HCT116 (cell line): ENCODE measurements around the gene ATG10. TPM values are rescaled to one million over a fixed set of nuclear protein-coding genes. Genes with fewer than 3 reads are reported as not detected.

Source experiments
- ATAC-seq: fragments of 200-7000 bp; cut with Tn5 transposase; 2 replicates; pipeline ENCODE4 v1.9.1; 2020; ENCODE audit warnings: mild to moderate bottlenecking, moderate library complexity
- BruUV-seq: library from RNA; stranded (reverse); fragments of 400-500 nt; replicated peaks from 2 replicates; lab custom pipeline; 2021; lab: Mats Ljungman, UMichigan
- CTCF ChIA-PET: fragments of 300-600 bp; sonication (Branson Sonifier 250); formaldehyde crosslinking; loops from one replicate; lab custom pipeline; 2021; ENCODE audit warnings: antibody characterized with exemption; lab: Charles Lee
- POLR2A ChIA-PET: fragments of 300-600, 350-600 bp; sonication (Branson Sonifier 250); formaldehyde crosslinking; loops from one replicate; lab custom pipeline; 2021; ENCODE audit warnings: antibody characterized with exemption; lab: Charles Lee
- RAD21 ChIA-PET, 2 experiments: fragments of 300-600 bp; sonication (Branson Sonifier 250); formaldehyde crosslinking; loops; one replicate each; lab custom pipeline; 2023; ENCODE audit warnings: low total read pairs in 2 of 2; ENCODE audit not compliant: uncharacterized antibody in 2 of 2, unreplicated experiment in 2 of 2, low non-redundant PET in 1 of 2; lab: Charles Lee
- DNase-seq: peaks from one replicate; pipeline ENCODE4 v3.0.0-alpha.2; 2010; ENCODE audit warnings: low read depth, low spot score
- H2AFZ ChIP-seq: fragments of 200-600 bp; shearing (Covaris generic), sonication (generic); 2 replicates; pipeline ENCODE4 v1.6.1; 2017; ENCODE audit warnings: low read depth, mixed run types, mixed read lengths, antibody characterized with exemption, low read length; ENCODE audit not compliant: poor library complexity, severe bottlenecking
- H3K27ac ChIP-seq: 2 replicates; pipeline ENCODE4 v1.5.1; 2012; ENCODE audit warnings: low read depth, low read length
- H3K27me3 ChIP-seq: fragments of 200-600 bp; sonication (generic); 2 replicates; pipeline ENCODE4 v1.6.1; 2016; ENCODE audit warnings: mixed run types, low read length, mixed read lengths; ENCODE audit not compliant: insufficient read depth
- H3K36me3 ChIP-seq, 2 experiments: fragments of 200-500 bp in 1 of 2; fragments of 200-600 bp in 1 of 2; sonication (Bioruptor generic) in 1 of 2; sonication (generic) in 1 of 2; 2 replicates each; pipeline versions ENCODE4 v1.5.1 to v1.6.1; 2014 to 2016; ENCODE audit warnings: low read length in 2 of 2, inconsistent platforms in 1 of 2, mixed read lengths in 1 of 2, mixed run types in 1 of 2; ENCODE audit not compliant: insufficient read depth in 2 of 2, control insufficient read depth in 1 of 2
- H3K4me1 ChIP-seq, 2 experiments: fragments of 200-600 bp in 1 of 2; sonication (generic) in 1 of 2; 2 replicates each; pipeline versions ENCODE4 v1.5.1 to v1.6.1; 2012 to 2017; ENCODE audit warnings: low read length in 2 of 2, inconsistent platforms in 1 of 2, mild to moderate bottlenecking in 1 of 2, mixed read lengths in 1 of 2, mixed run types in 1 of 2, moderate library complexity in 1 of 2; ENCODE audit not compliant: insufficient read depth in 2 of 2, control insufficient read depth in 1 of 2
- H3K4me2 ChIP-seq: fragments of 200-600 bp; sonication (generic); 2 replicates; pipeline ENCODE4 v1.6.1; 2017; ENCODE audit warnings: mixed run types, low read length, mixed read lengths
- H3K4me3 ChIP-seq, 2 experiments: fragments of 200-600 bp in 1 of 2; sonication (generic) in 1 of 2; replicated peaks in 1 of 2; 2 replicates each; pipeline ENCODE4 v1.5.1; 2011 to 2016; ENCODE audit warnings: low read length in 2 of 2, control low read depth in 1 of 2, low read depth in 1 of 2, mild to moderate bottlenecking in 1 of 2, mixed read lengths in 1 of 2, mixed run types in 1 of 2
- H3K79me2 ChIP-seq: fragments of 200-600 bp; sonication (generic); 2 replicates; pipeline ENCODE4 v1.6.1; 2017; ENCODE audit warnings: mild to moderate bottlenecking, mixed run types, low read length, moderate library complexity, mixed read lengths; ENCODE audit not compliant: insufficient read depth
- H3K9ac ChIP-seq: fragments of 200-600 bp; sonication (generic); 2 replicates; pipeline ENCODE4 v1.6.1; 2016; ENCODE audit warnings: low read length, mixed read lengths
- H3K9me2 ChIP-seq: fragments of 200-600 bp; sonication (generic), shearing (Covaris generic); 2 replicates; pipeline ENCODE4 v1.6.1; 2017; ENCODE audit warnings: mixed run types, mild to moderate bottlenecking, moderate library complexity; ENCODE audit not compliant: insufficient read depth
- H3K9me3 ChIP-seq, 2 experiments: fragments of 200-500 bp in 1 of 2; fragments of 200-600 bp in 1 of 2; sonication (Bioruptor generic) in 1 of 2; sonication (generic) in 1 of 2; 2 replicates each; pipeline ENCODE4 v1.6.1; 2014 to 2017; ENCODE audit warnings: low read length in 2 of 2, mixed read lengths in 2 of 2, inconsistent platforms in 1 of 2, low read depth in 1 of 2, mild to moderate bottlenecking in 1 of 2, mixed run types in 1 of 2, moderate library complexity in 1 of 2; ENCODE audit not compliant: control insufficient read depth in 1 of 2, insufficient read depth in 1 of 2
- H4K20me1 ChIP-seq: fragments of 200-600 bp; sonication (generic), shearing (Covaris generic); 2 replicates; pipeline ENCODE4 v1.6.1; 2017; ENCODE audit warnings: mixed run types, mild to moderate bottlenecking, moderate library complexity; ENCODE audit not compliant: insufficient read depth
- CBX3 ChIP-seq: IDR thresholded peaks from 2 replicates; pipeline ENCODE4 v1.6.1; 2012; ENCODE audit warnings: low read depth
- CEBPB ChIP-seq: IDR thresholded peaks from 2 replicates; pipeline ENCODE4 v1.6.1; 2012; ENCODE audit warnings: low read depth
- EGR1 ChIP-seq: IDR thresholded peaks from 2 replicates; pipeline ENCODE4 v1.6.1; 2012; ENCODE audit warnings: low read depth
- ELF1 ChIP-seq: IDR thresholded peaks from 2 replicates; pipeline ENCODE4 v1.6.1; 2012; ENCODE audit warnings: low read depth, borderline replicate concordance
- EZH2phosphoT487 ChIP-seq: fragments of 200-600 bp; IDR thresholded peaks from 2 replicates; pipeline ENCODE4 v1.6.1; 2018; ENCODE audit warnings: antibody characterized with exemption, borderline replicate concordance
- FOSL1 ChIP-seq: IDR thresholded peaks from 2 replicates; pipeline ENCODE4 v1.6.1; 2012; ENCODE audit warnings: low read depth
- JUND ChIP-seq: IDR thresholded peaks from 2 replicates; pipeline ENCODE4 v1.6.1; 2012
- POLR2AphosphoS5 ChIP-seq: IDR thresholded peaks from 2 replicates; pipeline ENCODE4 v1.6.1; 2011; ENCODE audit warnings: mild to moderate bottlenecking, low read depth, low read length, moderate library complexity
- RAD21 ChIP-seq: IDR thresholded peaks from 2 replicates; pipeline ENCODE4 v1.6.1; 2012; ENCODE audit warnings: low read depth, mild to moderate bottlenecking
- SIN3A ChIP-seq: IDR thresholded peaks from 2 replicates; pipeline ENCODE4 v1.6.1; 2012; ENCODE audit warnings: low read depth
- SP1 ChIP-seq: IDR thresholded peaks from 2 replicates; pipeline ENCODE4 v1.6.1; 2012; ENCODE audit warnings: low read depth
- SRF ChIP-seq: IDR thresholded peaks from 2 replicates; pipeline ENCODE4 v1.6.1; 2012; ENCODE audit warnings: low read depth
- TCF7L2 ChIP-seq: IDR thresholded peaks from 2 replicates; pipeline ENCODE4 v1.7.0; 2011; ENCODE audit warnings: borderline replicate concordance, inconsistent platforms; ENCODE audit not compliant: insufficient read depth, insufficient read length; ENCODE audit errors: extremely low read depth
- ZBTB33 ChIP-seq: IDR thresholded peaks from 2 replicates; pipeline ENCODE4 v1.6.1; 2011; ENCODE audit warnings: mild to moderate bottlenecking, low read length, moderate library complexity; ENCODE audit not compliant: insufficient replicate concordance; ENCODE audit errors: extremely low read depth
- ZFX ChIP-seq: fragments of 450-650 bp; IDR thresholded peaks from 2 replicates; pipeline ENCODE4 v1.6.1; 2017
- ZNF274 ChIP-seq: fragments of 200-500 bp; sonication (Bioruptor generic); IDR thresholded peaks from 2 replicates; pipeline ENCODE4 v1.6.1; 2014; ENCODE audit warnings: mild to moderate bottlenecking, low read depth, low read length, inconsistent platforms
- intact Hi-C: fragments of 100-400 bp; cut with micrococcal nuclease; formaldehyde crosslinking; loops from 2 replicates; pipeline ENCODE4 v1.10.0; 2022
- total RNA-seq: library from RNA; stranded (reverse); gene quantifications from one replicate; pipeline ENCODE4 v1.2.1, GENCODE V29; 2021; ENCODE audit not compliant: unreplicated experiment
- TF ChIP-seq, protein P1 (sequence below), 3 experiments: fragments of 200-600 bp in 1 of 3; sonication (generic) in 1 of 3; IDR thresholded peaks in 2 of 3; conservative IDR thresholded peaks in 1 of 3; 2 replicates each; pipeline ENCODE4 v1.5.1; 2012 to 2017; ENCODE audit warnings: low read depth in 2 of 3, low read length in 2 of 3, antibody characterized with exemption in 1 of 3, borderline replicate concordance in 1 of 3, control low read depth in 1 of 3, mild to moderate bottlenecking in 1 of 3, mixed read lengths in 1 of 3, mixed run types in 1 of 3, moderate library complexity in 1 of 3; ENCODE audit not compliant: insufficient read depth in 1 of 3
- TF ChIP-seq, protein P2 (sequence below): IDR thresholded peaks from 2 replicates; pipeline ENCODE4 v1.6.1; 2012
- TF ChIP-seq, protein P3 (sequence below): IDR thresholded peaks from 2 replicates; pipeline ENCODE4 v1.6.1; 2012; ENCODE audit warnings: low read depth

Gene ATG10
- total RNA-seq, 1 experiment from 2014 or later = 9.4 TPM

DNA sequence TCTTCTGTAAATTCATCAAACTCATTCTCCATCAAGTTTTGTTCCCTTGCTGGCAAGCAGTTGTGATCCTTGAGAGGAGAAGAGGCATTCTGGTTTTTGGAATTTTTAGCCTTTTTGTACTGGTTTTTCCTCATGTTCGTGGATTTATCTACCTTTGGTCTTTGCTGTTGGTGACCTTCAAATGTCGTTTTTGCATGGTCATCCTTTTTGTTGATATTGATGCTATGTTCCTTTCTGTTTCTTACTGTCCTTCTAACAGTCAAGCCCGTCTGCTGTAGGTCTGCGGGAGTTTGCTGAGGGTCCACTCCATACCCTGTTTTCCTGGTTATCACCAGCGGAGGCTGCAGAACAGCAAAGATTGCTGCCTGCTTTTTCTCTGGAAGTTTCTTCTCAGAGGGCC, 165.4 kb downstream of the ATG10 start:
- H3K9me3 ChIP-seq = no peaks in the 10 kb centered on the region
- H3K27me3 ChIP-seq = no peaks in the 10 kb centered on the region
- H3K36me3 ChIP-seq = no peaks in the 10 kb centered on the region
- intact Hi-C loops = no loop called here
- DNase-seq (no peak), ATAC-seq (no peak)
- H3K4me3 ChIP-seq = no peak overlapping the region
- no peaks in the 10 kb centered on the region for H3K4me1 ChIP-seq
- ChIA-PET CTCF (no interaction called here), POLR2A (no interaction called here), RAD21 (no interaction called here)
- H3K9me2 ChIP-seq = no peaks in the 10 kb centered on the region
- no peaks in the 10 kb centered on the region for H3K79me2 ChIP-seq
- no TSS peak for BruUV-seq
- no peak overlapping the region for H3K9ac ChIP-seq
- H3K4me2 ChIP-seq = no peak overlapping the region
- no peak overlapping the region for H2AFZ ChIP-seq
- TF ChIP-seq EZH2phosphoT487 (no peak), JUND (no peak), EGR1 (no peak), SRF (no peak), CBX3 (no peak), SP1 (no peak), ZNF274 (no peak), POLR2AphosphoS5 (no peak), RAD21 (no peak), ZFX (no peak), TCF7L2 (no peak), CEBPB (no peak), ELF1 (no peak), ZBTB33 (no peak), SIN3A (no peak), FOSL1 (no peak)
- TF ChIP-seq, protein P1, sequence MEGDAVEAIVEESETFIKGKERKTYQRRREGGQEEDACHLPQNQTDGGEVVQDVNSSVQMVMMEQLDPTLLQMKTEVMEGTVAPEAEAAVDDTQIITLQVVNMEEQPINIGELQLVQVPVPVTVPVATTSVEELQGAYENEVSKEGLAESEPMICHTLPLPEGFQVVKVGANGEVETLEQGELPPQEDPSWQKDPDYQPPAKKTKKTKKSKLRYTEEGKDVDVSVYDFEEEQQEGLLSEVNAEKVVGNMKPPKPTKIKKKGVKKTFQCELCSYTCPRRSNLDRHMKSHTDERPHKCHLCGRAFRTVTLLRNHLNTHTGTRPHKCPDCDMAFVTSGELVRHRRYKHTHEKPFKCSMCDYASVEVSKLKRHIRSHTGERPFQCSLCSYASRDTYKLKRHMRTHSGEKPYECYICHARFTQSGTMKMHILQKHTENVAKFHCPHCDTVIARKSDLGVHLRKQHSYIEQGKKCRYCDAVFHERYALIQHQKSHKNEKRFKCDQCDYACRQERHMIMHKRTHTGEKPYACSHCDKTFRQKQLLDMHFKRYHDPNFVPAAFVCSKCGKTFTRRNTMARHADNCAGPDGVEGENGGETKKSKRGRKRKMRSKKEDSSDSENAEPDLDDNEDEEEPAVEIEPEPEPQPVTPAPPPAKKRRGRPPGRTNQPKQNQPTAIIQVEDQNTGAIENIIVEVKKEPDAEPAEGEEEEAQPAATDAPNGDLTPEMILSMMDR (IDR thresholded peaks at IDR 0.05 in 2 of 3, conservative IDR thresholded peaks at IDR 0.05 in 1 of 3; ENCODE audit: borderline replicate concordance in 1 of 3, insufficient read depth in 1 of 3, low read depth in 2 of 3, low read length in 2 of 3) = no peak
- TF ChIP-seq, protein P2, sequence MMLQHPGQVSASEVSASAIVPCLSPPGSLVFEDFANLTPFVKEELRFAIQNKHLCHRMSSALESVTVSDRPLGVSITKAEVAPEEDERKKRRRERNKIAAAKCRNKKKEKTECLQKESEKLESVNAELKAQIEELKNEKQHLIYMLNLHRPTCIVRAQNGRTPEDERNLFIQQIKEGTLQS = no peak
- TF ChIP-seq, protein P3, sequence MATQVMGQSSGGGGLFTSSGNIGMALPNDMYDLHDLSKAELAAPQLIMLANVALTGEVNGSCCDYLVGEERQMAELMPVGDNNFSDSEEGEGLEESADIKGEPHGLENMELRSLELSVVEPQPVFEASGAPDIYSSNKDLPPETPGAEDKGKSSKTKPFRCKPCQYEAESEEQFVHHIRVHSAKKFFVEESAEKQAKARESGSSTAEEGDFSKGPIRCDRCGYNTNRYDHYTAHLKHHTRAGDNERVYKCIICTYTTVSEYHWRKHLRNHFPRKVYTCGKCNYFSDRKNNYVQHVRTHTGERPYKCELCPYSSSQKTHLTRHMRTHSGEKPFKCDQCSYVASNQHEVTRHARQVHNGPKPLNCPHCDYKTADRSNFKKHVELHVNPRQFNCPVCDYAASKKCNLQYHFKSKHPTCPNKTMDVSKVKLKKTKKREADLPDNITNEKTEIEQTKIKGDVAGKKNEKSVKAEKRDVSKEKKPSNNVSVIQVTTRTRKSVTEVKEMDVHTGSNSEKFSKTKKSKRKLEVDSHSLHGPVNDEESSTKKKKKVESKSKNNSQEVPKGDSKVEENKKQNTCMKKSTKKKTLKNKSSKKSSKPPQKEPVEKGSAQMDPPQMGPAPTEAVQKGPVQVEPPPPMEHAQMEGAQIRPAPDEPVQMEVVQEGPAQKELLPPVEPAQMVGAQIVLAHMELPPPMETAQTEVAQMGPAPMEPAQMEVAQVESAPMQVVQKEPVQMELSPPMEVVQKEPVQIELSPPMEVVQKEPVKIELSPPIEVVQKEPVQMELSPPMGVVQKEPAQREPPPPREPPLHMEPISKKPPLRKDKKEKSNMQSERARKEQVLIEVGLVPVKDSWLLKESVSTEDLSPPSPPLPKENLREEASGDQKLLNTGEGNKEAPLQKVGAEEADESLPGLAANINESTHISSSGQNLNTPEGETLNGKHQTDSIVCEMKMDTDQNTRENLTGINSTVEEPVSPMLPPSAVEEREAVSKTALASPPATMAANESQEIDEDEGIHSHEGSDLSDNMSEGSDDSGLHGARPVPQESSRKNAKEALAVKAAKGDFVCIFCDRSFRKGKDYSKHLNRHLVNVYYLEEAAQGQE = no peak
- no peak overlapping the region for H3K27ac ChIP-seq
- H4K20me1 ChIP-seq = no peaks in the 10 kb centered on the region
